ENCODE measurements around the gene NUDT7.

Gene NUDT7

DNA sequence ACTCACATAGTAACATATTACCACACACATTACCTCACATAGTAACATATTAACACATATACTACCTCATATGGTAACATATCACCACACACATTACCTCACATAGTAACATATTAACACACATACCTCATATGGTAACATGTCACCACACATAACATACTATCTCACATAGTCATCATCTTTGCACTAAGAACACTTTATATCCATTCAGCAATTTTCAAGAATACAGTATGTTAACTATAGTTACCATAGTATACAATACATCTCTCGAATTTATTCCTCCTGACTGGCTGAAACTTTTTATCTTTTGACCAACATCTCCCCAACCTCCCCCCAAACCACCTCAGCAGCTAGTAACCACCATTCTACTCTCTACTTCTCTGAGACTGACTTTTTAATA lies 7.6 kb downstream of the NUDT7 start:
- DNase-seq: no peak

GRCh38 chr16:77732241-77732946 lies 10.1 kb downstream of the NUDT7 start:
- no peak for DNase-seq

DNA sequence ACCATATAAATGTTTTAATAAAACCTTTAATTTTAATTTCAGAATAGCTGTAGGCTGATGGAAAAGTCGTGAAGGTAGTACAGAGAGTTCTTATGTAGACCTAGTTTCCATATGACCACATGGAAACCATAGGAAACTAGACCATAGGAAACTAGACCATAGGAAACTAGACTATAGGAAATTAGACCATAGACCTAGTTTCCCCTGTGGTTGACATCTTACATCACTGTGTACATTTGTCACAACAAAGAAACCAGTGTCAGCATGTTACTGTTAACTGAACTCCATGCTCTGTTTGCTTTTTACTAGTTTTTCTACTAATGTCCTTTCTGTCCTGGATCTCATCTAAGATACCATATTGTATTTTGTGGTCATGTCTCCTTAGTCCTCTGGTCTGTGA lies 14.6 kb downstream of the NUDT7 start:
- no peak for DNase-seq

DNA sequence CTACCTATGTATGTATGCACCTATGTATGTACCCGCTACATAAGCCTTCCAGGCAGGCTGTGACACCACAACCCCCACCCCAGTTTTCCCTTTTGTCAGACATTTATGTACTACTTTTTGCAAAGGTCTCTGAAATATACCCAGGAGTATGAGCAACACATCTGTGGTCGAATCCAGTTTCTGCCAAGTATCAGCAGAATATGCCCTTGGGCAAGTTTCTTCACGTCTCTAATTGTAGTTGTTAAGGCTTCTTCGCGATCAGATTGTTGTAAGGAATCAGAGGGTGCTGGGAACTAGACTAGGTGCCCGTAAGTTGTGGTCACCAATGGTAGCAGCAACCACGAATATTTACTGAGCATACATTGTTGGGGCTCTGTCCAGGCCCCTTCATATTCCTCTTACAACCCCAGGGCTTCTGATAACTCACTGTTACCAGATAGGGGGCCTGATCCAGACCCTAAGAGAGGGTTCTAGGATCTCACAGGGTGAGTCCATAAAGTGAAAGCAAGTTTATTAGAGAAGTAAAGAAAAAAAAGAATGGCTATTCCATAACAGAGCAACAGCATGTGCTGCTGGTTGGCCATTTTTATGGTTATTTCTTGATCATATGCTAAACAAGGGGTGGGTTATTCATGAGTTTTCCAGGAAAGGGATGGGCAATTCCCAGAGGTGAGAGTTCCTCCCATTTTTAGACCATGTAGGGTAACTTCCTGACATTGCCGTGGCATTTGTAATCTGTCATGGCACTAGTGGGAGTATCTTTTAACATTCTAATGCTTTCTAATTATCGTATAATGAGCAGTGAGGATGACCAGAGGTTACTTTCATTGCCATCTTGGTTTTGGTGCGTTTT lies 16.6 kb downstream of the NUDT7 start:
- DNase-seq: no peak

DNA sequence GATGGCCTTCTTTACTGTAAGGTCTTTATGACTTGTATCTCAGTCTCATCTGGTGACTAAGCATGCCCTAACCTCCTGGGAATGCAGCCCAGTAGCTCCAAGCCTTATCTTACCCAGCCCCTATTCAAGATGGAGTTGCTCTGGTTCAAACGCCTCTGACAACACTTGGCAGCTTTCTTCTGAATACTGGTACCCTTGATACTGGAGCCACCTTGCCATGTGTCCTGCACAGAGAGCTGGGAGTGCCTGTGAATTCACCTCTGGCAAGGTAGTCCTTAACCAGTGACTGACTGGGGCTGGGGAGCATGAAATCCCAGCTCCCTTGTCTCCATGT lies 17.2 kb downstream of the NUDT7 start:
- DNase-seq: no peak

DNA sequence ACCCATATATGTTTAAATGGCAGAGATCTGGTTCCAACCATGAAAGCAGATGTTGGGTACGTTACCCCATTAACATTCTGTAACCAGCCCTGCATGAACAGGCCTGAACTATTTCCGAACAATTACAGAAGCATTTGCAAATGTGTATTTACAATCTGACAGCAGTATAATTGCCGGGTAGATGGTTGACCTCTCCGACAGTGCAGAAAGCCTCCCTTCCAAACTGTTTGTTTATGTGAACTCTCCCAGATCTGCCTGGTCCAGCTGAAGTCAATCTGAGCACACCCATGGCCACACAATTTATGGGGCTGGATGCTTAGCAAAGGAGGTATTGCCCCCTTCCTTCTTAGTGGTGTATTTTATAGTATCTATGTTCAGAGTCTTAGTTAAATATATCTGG lies 21.8 kb downstream of the NUDT7 start:
- DNase-seq: no peak

DNA sequence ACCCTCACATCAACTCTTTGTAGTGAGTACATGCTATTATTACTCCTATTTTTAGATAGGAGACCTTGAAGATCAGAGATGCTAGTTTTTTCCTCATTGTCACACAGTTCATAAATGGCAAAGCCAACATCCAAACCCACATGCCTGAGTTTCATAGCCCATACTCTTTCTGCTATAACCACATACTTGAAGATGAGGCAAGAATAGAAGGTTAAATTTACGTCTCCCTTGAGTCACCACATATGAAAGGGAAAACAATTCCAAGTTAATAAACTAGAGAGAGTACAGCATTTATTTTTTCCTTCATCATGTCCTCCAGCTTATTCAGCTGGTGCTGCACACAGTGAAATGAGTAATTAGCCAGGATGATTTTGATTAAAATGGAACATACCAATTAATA lies 23.7 kb downstream of the NUDT7 start:
- DNase-seq: no peak

DNA sequence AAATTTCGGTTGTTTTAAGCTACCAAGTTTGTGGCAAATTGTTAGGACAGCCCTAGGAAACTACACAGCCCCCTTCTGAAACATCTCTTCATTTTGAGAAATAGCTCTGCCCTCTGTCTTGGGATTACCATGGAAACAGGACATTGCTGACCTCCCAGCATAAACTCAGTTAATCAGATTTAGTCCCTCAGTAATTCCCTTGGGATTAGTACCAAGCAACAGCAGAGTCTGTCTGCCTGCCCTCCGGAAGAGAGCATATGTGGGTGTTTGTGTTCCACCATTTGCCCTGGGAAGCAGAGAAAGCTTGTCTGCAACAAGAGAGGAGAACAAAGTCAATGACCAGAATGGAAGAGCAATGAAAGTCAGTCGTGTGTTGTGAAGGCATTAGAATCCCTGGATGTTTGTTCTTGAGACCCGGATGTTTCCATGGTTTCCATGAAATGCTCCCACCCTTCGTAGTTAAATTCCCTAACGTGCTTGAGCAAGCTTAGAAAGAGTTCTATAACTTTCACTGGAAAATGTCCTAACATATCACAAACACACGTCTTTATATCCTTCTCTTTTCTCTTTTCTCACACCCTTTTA lies 26.2 kb downstream of the NUDT7 start:
- no peak for DNase-seq

- no peak for DNase-seq
Measured at GRCh38 chr16:77749415-77749814, 27.1 kb downstream of the NUDT7 start.

DNA sequence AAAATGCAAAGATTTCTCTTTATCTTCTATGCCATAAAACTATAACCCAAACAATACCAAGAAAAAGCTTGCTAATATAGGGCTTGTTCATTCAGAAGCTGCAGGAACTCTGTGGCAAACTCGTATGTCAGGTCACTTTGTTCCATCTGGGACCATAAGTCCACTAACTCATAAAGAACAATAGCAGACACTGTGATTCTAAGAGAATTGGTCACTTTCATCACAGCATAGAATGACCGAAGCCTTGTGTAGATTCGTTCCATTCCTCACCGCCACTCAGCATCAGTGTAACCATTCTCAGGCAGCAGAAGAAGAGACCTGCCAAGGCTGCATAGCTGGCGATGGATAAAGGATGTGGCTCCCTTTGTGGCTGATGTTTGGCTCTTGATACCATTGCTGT lies 35.7 kb downstream of the NUDT7 start:
- DNase-seq: no peak

DNA sequence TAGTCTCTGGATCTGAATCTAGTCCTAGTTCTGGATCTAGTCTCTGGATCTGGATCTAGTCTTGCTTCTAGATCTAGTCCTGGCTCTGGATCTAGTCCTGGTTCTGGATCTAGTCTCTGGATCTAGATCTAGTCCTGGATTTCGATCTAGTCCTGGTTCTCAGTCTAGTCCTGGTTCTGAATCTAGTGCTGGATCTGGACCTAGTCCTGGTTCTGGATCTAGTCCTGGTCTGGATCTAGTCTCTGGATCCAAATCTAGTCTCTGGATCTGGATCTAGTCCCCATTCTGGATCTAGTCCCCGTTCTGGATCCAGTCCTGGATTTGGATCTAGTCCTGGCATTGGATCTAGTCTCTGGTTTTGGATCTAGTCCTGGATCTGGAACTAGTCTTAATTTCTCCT lies 36.2 kb downstream of the NUDT7 start:
- no peak for DNase-seq

DNA sequence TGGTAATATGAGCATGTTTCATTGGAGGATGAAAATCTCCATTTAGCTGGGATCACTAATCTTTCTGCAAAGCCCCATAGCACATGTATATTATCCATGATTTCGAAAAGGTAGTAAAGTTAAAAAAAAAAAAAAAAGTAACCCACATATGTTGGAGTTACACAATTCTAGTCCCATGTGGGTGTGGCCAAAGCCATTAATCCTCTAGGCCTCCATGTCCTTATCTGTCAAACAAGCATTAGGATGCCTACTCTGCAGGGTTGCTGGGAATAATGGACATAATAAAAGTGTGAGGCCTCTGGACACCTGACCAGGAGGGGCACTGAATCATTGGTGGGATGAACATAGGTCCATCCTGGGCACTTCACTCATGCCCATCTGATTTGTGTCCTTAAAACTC lies 36.9 kb downstream of the NUDT7 start:
- DNase-seq: no peak

- DNase-seq: no peak
Measured at GRCh38 chr16:77759821-77760220, 37.5 kb downstream of the NUDT7 start.

- DNase-seq: no peak
Measured at GRCh38 chr16:77760800-77761199, 38.5 kb downstream of the NUDT7 start.

- DNase-seq: no peak
Measured at GRCh38 chr16:77761204-77761603, 38.9 kb downstream of the NUDT7 start.

DNA sequence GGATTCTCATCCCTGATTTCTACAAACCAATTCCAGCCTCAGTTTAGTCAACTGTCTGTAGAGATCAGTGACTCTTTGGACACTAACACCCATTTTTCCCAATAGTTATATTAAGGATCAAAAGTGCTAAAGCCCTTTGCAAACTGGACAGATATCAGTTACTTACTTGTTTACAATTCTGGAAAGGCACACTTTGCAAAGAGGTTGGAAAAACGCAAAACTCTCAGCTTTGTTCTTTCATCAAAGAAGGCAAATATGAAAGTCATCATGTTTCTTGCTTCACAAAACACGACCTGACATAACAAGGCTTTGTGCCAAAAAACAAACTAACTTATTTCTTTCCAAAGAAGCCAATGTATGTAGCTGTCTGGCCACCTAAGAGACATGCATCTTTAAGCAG lies 39.9 kb downstream of the NUDT7 start:
- DNase-seq: no peak

- DNase-seq: no peak
Measured at GRCh38 chr16:77763994-77764393, 41.7 kb downstream of the NUDT7 start.

GRCh38 chr16:77767211-77767610 lies 44.9 kb downstream of the NUDT7 start:
- DNase-seq: no peak

DNA sequence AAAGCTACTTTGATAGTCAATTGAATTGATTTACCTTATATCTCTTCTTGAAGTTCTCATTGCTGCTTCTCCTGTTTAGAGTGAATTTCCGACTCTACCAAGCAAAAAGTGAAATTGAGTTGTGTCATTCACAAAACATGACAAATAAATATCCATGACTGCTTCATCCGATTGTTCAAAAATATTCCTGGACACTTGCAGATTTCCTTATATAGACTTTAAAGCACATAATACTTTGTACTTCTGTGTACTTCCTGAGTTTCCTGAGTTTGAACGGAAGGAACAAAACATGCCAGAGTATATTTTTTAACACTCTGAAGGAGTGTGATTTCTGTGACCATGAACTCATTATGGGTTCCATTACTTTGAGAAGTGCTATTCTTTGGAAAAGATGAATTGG lies 45.5 kb downstream of the NUDT7 start:
- no peak for DNase-seq

- DNase-seq: peak; percentile 37
Measured at GRCh38 chr16:77775911-77776909, 53.9 kb downstream of the NUDT7 start.

GRCh38 chr16:77777745-77778144 lies 55.4 kb downstream of the NUDT7 start:
- DNase-seq: no peak

DNA sequence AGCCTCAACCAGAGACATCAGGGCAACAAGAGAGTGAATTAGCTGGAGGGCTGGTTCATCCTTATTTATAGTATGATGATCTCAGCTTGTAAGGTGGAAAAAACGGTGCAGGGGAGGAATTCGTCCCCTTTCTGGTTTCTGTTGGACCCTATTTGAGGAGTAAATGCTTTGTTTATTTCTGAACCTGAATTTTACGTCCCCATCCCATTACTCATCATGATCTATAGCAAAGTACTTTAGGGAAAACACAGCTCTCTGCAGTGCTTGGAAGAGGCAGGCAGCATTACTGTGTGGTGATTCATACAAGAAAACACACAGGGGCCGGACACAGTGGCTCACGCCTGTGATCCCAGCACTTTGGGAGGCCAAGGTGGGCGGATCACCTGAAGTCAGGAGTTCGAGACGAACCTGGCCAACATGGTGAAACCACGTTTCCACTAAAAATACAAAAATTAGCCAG lies 58.1 kb downstream of the NUDT7 start:
- DNase-seq: peak; percentile 87

DNA sequence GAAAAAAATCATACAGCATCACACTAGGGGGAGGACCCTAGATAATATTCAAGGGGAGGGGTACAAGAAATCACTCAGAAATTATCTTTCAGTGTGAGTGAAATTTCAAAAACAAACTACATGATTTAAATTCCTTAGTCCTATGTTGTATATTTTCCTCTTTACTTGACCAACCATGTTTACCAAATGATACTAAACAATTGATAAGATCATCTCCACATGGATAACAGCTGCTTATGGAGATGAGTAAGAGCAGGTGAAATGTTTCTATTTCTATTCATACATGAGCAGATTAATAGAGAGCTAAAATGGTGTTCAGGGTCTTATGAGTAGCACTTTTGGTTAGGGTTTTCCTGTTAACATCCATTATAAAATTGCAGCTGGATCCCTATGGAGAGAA lies 58.8 kb downstream of the NUDT7 start:
- no peak for DNase-seq
